ENCODE measurements around the gene BANF2.

- TF ChIP-seq CTCF (IDR thresholded peaks at IDR 0.05) (no peak), POLR2A (IDR thresholded peaks at IDR 0.05) (no peak)
Measured at GRCh38 chr20:17684077-17684888, 15.5 kb upstream of the BANF2 start.
